IPS-15b (cell line): Measurements from ENCODE around the gene FOXD4L5.
"Not testable (repeated sequence)": the region's sequence is repeated elsewhere in the genome, so short reads cannot be mapped to it uniquely, and the experiment has no call there.

Experiments used
- H3K27me3 ChIP-seq: one replicate; pipeline ENCODE4 v1.6.1; 2013; ENCODE audit warnings: low read length; ENCODE audit not compliant: control insufficient read depth, insufficient read depth
- H3K36me3 ChIP-seq: one replicate; pipeline ENCODE4 v1.6.1; 2013; ENCODE audit warnings: low read length; ENCODE audit not compliant: control insufficient read depth, insufficient read depth
- H3K4me1 ChIP-seq: one replicate; pipeline ENCODE4 v1.6.1; 2013; ENCODE audit warnings: mild to moderate bottlenecking, low read length; ENCODE audit not compliant: control insufficient read depth, insufficient read depth
- H3K4me3 ChIP-seq: one replicate; pipeline ENCODE4 v1.5.1; 2013; ENCODE audit warnings: low read depth, low read length
- H3K9ac ChIP-seq: one replicate; pipeline ENCODE4 v1.6.1; 2013; ENCODE audit warnings: low read depth, mild to moderate bottlenecking, low read length
- H3K9me3 ChIP-seq: one replicate; pipeline ENCODE4 v1.6.1; 2013; ENCODE audit warnings: mild to moderate bottlenecking, low read length; ENCODE audit not compliant: control insufficient read depth, insufficient read depth

FOXD4L5 gene

DNA sequence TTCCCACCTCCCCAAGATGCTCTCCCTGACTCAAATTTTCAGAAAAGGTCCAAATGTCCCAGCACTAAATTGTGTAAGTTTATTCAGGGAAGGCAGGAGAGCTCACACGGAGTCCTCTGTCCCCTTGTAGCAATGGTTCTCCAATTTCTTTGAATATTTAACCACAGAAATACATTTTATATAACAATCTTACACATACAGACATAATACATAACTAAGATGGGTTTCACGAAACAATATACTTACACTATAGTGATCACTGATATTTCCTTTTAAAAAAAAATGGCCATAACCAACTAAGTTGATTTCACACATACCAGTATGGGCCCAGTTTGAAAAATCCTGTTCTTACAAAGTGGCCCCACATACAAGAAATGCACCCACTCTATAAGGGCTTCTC lies at the start of gene FOXD4L5:
FOXD4L5 (minus strand) TSS at position 101 of the 400 bp plus-strand sequence. CDS start 832 bp downstream, outside the sequence.
- H3K4me1 ChIP-seq, H3K9ac ChIP-seq, H3K9me3 ChIP-seq, H3K27me3 ChIP-seq, H3K4me3 ChIP-seq, H3K36me3 ChIP-seq: not testable (repeated sequence)

GRCh38 chr9:65283943-65284342 lies 1.1 kb downstream of the FOXD4L5 start:
- H3K4me1 ChIP-seq, H3K4me3 ChIP-seq, H3K36me3 ChIP-seq: not testable (repeated sequence)

GRCh38 chr9:65282976-65283375 lies 2.0 kb downstream of the FOXD4L5 start:
- not testable (repeated sequence) for H3K9me3 ChIP-seq, H3K36me3 ChIP-seq, H3K4me3 ChIP-seq, H3K9ac ChIP-seq, H3K27me3 ChIP-seq, H3K4me1 ChIP-seq

More at GRCh38 chr9:65283943-65284342, 1.1 kb downstream of the FOXD4L5 start:
- H3K9me3 ChIP-seq, H3K9ac ChIP-seq, H3K27me3 ChIP-seq: not testable (repeated sequence)
